NT2/D1 (cell line): ENCODE data around the gene RPRD1B.
"Not testable (repeated sequence)": the region's sequence is repeated elsewhere in the genome, so short reads cannot be mapped to it uniquely, and the experiment has no call there.

Experiments
- YY1 ChIP-seq: IDR thresholded peaks from 2 replicates; pipeline ENCODE4 v1.6.1; 2011; ENCODE audit not compliant: insufficient read length, insufficient read depth
- ZNF274 ChIP-seq: IDR thresholded peaks from 2 replicates; pipeline ENCODE4 v1.6.1; 2011; ENCODE audit warnings: mild to moderate bottlenecking, low read depth, low read length

DNA sequence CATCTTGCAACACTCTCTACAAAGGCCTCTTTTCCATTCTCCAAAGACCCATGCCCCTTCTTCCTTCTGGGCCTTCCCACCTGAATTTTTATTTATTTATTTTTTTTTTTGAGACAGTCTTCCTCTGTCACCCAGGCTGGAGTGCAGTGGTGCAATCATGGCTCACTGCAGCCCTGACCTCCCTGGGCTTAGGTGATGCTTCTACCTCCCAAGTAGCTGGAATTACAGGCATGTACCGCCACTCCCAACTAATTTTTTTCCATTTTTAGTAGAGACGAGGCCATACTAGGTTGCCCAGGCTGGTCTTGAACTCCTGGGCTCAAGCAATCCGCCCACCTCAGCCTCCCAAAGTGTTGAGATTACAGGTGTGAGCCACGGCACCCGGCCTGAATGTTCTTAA lies 24.1 kb upstream of the RPRD1B start:
- not testable (repeated sequence) for TF ChIP-seq ZNF274, YY1
